OCI-LY3 (cell line): Measurements from ENCODE around the gene TSPAN8.

Source experiments
- H2AFZ ChIP-seq: fragments of 200-600, 300-600 bp; shearing (Covaris generic); 2 replicates; pipeline ENCODE4 v1.6.0; 2014; ENCODE audit warnings: antibody characterized with exemption, low read depth, low read length
- H3K27ac ChIP-seq: fragments of 200-600, 300-600 bp; sonication (generic); 2 replicates; pipeline ENCODE4 v1.5.1; 2014; ENCODE audit warnings: mild to moderate bottlenecking, low read length, moderate library complexity, mixed read lengths
- H3K27me3 ChIP-seq: fragments of 200-600, 300-600 bp; sonication (generic); 2 replicates; pipeline ENCODE4 v1.6.1; 2014; ENCODE audit warnings: low read depth, low read length, mixed read lengths
- H3K36me3 ChIP-seq: fragments of 200-600, 300-600 bp; sonication (generic); replicated peaks from 2 replicates; pipeline ENCODE3; 2014; ENCODE audit warnings: low read depth, low read length, mixed read lengths
- H3K4me1 ChIP-seq: fragments of 300-600, 200-600 bp; sonication (generic); 2 replicates; pipeline ENCODE4 v1.6.1; 2014; ENCODE audit warnings: low read length, mixed read lengths
- H3K4me2 ChIP-seq: fragments of 200-600, 300-600 bp; sonication (generic); 2 replicates; pipeline ENCODE4 v1.6.1; 2014; ENCODE audit warnings: low read length, mixed read lengths
- H3K4me3 ChIP-seq: fragments of 300-600, 200-600 bp; sonication (generic); 2 replicates; pipeline ENCODE4 v1.5.1; 2014; ENCODE audit warnings: antibody characterized with exemption, mild to moderate bottlenecking, low read length, moderate library complexity
- H3K79me2 ChIP-seq: fragments of 300-600, 200-600 bp; shearing (Covaris generic); 2 replicates; pipeline ENCODE4 v1.6.1; 2014; ENCODE audit warnings: mild to moderate bottlenecking, low read length, mixed read lengths
- H3K9ac ChIP-seq: fragments of 300-600, 200-600 bp; shearing (Covaris generic); 2 replicates; pipeline ENCODE4 v1.6.0; 2014; ENCODE audit warnings: mild to moderate bottlenecking, low read length, moderate library complexity
- H3K9me3 ChIP-seq: fragments of 200-600, 300-600 bp; shearing (Covaris generic); 2 replicates; pipeline ENCODE4 v1.6.1; 2014; ENCODE audit warnings: low read length, mixed read lengths; ENCODE audit not compliant: insufficient read depth
- H4K20me1 ChIP-seq: fragments of 200-600, 300-600 bp; sonication (generic); 2 replicates; pipeline ENCODE4 v1.6.1; 2016; ENCODE audit warnings: low read length, mixed read lengths; ENCODE audit not compliant: insufficient read depth
- EZH2phosphoT487 ChIP-seq: fragments of 200-600 bp; shearing (Covaris generic); IDR thresholded peaks from 2 replicates; pipeline ENCODE4 v1.6.1; 2018; ENCODE audit warnings: antibody characterized with exemption, mixed run types, low read depth
- TF ChIP-seq, protein P1 (sequence below): fragments of 200-600, 300-600 bp; sonication (generic); IDR thresholded peaks from 2 replicates; pipeline ENCODE4 v1.5.1; 2014; ENCODE audit warnings: antibody characterized with exemption, low read length, low read depth

TSPAN8 gene

DNA sequence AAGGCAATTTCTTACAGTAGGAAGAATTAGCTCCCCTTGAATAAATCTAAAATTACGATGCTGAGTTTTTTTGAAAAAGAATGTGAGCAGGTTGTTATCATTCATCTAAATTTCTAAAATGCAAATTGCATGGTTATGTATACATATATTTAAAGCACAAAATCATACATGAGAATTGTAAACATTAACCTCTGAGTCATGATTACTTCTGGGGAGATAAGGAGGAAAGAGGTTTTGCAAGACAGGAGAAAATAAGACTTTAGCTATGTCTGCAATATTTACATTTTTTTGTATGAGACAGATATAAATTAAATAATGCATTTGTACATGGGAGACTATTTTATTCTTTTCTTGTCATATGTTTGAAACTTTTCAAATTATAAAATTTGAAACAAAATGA is 72.2 kb downstream of the TSPAN8 start:
- TF ChIP-seq EZH2phosphoT487 = no peak
- TF ChIP-seq, protein P1, sequence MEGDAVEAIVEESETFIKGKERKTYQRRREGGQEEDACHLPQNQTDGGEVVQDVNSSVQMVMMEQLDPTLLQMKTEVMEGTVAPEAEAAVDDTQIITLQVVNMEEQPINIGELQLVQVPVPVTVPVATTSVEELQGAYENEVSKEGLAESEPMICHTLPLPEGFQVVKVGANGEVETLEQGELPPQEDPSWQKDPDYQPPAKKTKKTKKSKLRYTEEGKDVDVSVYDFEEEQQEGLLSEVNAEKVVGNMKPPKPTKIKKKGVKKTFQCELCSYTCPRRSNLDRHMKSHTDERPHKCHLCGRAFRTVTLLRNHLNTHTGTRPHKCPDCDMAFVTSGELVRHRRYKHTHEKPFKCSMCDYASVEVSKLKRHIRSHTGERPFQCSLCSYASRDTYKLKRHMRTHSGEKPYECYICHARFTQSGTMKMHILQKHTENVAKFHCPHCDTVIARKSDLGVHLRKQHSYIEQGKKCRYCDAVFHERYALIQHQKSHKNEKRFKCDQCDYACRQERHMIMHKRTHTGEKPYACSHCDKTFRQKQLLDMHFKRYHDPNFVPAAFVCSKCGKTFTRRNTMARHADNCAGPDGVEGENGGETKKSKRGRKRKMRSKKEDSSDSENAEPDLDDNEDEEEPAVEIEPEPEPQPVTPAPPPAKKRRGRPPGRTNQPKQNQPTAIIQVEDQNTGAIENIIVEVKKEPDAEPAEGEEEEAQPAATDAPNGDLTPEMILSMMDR = no peak
- no peak overlapping the region for H3K4me2 ChIP-seq

DNA sequence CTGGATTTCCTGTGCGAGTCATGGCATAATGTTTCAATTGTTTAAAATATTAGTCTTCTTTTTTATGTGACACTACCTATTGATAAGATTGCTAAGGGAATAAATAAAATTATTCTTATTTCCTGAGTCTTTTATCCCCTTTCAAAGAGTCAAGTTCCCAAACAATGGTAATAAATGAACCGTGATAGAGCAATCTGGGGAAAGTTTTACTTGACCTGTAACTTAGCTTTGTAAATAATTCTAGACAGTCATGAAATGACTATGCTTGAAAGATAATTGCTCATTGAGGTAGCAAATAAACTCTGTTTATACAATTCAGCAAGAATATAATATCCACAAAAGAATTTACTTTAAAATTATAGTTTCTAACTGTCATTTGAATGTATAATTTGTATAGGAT is 82.1 kb downstream of the TSPAN8 start:
- Histone ChIP-seq H3K27ac (no peak overlapping the region), H3K4me3 (no peak overlapping the region), H3K36me3 (no peaks in the 10 kb centered on the region), H4K20me1 (no peaks in the 10 kb centered on the region), H3K27me3 (no peaks in the 10 kb centered on the region), H2AFZ (no peak overlapping the region), H3K4me1 (no peaks in the 10 kb centered on the region), H3K9me3 (no peaks in the 10 kb centered on the region), H3K9ac (no peak overlapping the region), H3K4me2 (no peak overlapping the region), H3K79me2 (no peaks in the 10 kb centered on the region)
- TF ChIP-seq, protein P1 = no peak
- TF ChIP-seq EZH2phosphoT487 = no peak

More for the DNA sequence above, 72.2 kb downstream of the TSPAN8 start:
- no peaks in the 10 kb centered on the region for H3K36me3 ChIP-seq
- H3K4me3 ChIP-seq = no peak overlapping the region
- H3K27ac ChIP-seq = no peak overlapping the region
- H3K9me3 ChIP-seq = no peaks in the 10 kb centered on the region
- no peak overlapping the region for H2AFZ ChIP-seq
- no peaks in the 10 kb centered on the region for H4K20me1 ChIP-seq
- H3K27me3 ChIP-seq = no peaks in the 10 kb centered on the region
- H3K79me2 ChIP-seq = no peaks in the 10 kb centered on the region
- no peak overlapping the region for H3K9ac ChIP-seq
- no peaks in the 10 kb centered on the region for H3K4me1 ChIP-seq
